Stimulated activated CD4-positive, alpha-beta T cell treated with anti-CD3 and anti-CD28 coated beads, Interleukin-2, amount 100 ng/mL, for 4 hours (primary cell): ENCODE results near the gene EPB41L2.
"Not testable (repeated sequence)": the region's sequence is repeated elsewhere in the genome, so short reads cannot be mapped to it uniquely, and the experiment has no call there.

Source experiments
- DNase-seq: peaks from one replicate; pipeline ENCODE4 v3.0.0-alpha.2; 2020; ENCODE audit warnings: low read depth

Gene EPB41L2

GRCh38 chr6:130944486-130944885 is 118.6 kb downstream of the EPB41L2 start:
- DNase-seq = no peak

- DNase-seq = no peak
Measured at GRCh38 chr6:130943738-130944137, 119.3 kb downstream of the EPB41L2 start.

- DNase-seq = not testable (repeated sequence)
Measured at GRCh38 chr6:130942752-130943151, 120.3 kb downstream of the EPB41L2 start.

GRCh38 chr6:130937942-130938604 is 125.0 kb downstream of the EPB41L2 start:
- no peak for DNase-seq

- DNase-seq = no peak
Measured at GRCh38 chr6:130936933-130937332, 126.1 kb downstream of the EPB41L2 start.

- no peak for DNase-seq
Measured at GRCh38 chr6:130935978-130936377, 127.1 kb downstream of the EPB41L2 start.

- DNase-seq = no peak
Measured at GRCh38 chr6:130934848-130935585, 128.0 kb downstream of the EPB41L2 start.

- DNase-seq = no peak
Measured at GRCh38 chr6:130933712-130934200, 129.3 kb downstream of the EPB41L2 start.

GRCh38 chr6:130932921-130933320 is 130.1 kb downstream of the EPB41L2 start:
- no peak for DNase-seq

- no peak for DNase-seq
Measured at GRCh38 chr6:130932438-130932837, 130.6 kb downstream of the EPB41L2 start.

GRCh38 chr6:130931683-130932082 is 131.4 kb downstream of the EPB41L2 start:
- no peak for DNase-seq

GRCh38 chr6:130929036-130929678 is 133.9 kb downstream of the EPB41L2 start:
- DNase-seq = no peak

- no peak for DNase-seq
Measured at GRCh38 chr6:130928158-130928912, 134.7 kb downstream of the EPB41L2 start.

GRCh38 chr6:130927305-130927704 is 135.7 kb downstream of the EPB41L2 start:
- DNase-seq = no peak

GRCh38 chr6:130923350-130923749 is 139.7 kb downstream of the EPB41L2 start:
- no peak for DNase-seq

GRCh38 chr6:130922922-130923321 is 140.1 kb downstream of the EPB41L2 start:
- no peak for DNase-seq

GRCh38 chr6:130920969-130921368 is 142.1 kb downstream of the EPB41L2 start:
- no peak for DNase-seq

GRCh38 chr6:130918171-130918570 is 144.9 kb downstream of the EPB41L2 start:
- no peak for DNase-seq

- not testable (repeated sequence) for DNase-seq
Measured at GRCh38 chr6:130915606-130916005, 147.4 kb downstream of the EPB41L2 start.

- no peak for DNase-seq
Measured at GRCh38 chr6:130913120-130913519, 149.9 kb downstream of the EPB41L2 start.

GRCh38 chr6:130912434-130912833 is 150.6 kb downstream of the EPB41L2 start:
- DNase-seq = no peak

- DNase-seq = no peak
Measured at GRCh38 chr6:130908958-130909357, 154.1 kb downstream of the EPB41L2 start.
